Panc1 (cell line): ENCODE data around the gene DLG2. TPM values are rescaled to one million over a fixed set of nuclear protein-coding genes. Genes with fewer than 3 reads are reported as not detected.

Source experiments
- ATAC-seq: fragments of 200-7000 bp; cut with Tn5 transposase; 2 replicates; pipeline ENCODE4 v1.9.1; 2020; ENCODE audit warnings: mild to moderate bottlenecking, moderate library complexity
- BruUV-seq: library from RNA; stranded (reverse); fragments of 400-500 nt; replicated peaks from 2 replicates; lab custom pipeline; 2021; lab: Mats Ljungman, UMichigan
- CTCF ChIA-PET: fragments of 300-600 bp; sonication (Branson Sonifier 250); formaldehyde crosslinking; loops from one replicate; lab custom pipeline; 2022; ENCODE audit warnings: antibody characterized with exemption; lab: Charles Lee
- POLR2A ChIA-PET: fragments of 300-600 bp; sonication (Branson Sonifier 250); formaldehyde crosslinking; loops from one replicate; lab custom pipeline; 2022; ENCODE audit warnings: antibody characterized with exemption; lab: Charles Lee
- DNase-seq: peaks from one replicate; pipeline ENCODE4 v3.0.0-alpha.2; 2010; ENCODE audit warnings: low read depth, low spot score
- H3K27ac ChIP-seq: 2 replicates; pipeline ENCODE4 v1.5.1; 2011; ENCODE audit warnings: mild to moderate bottlenecking, low read length, inconsistent platforms
- H3K27me3 ChIP-seq: fragments of 200-500 bp; sonication (Bioruptor generic); 2 replicates; pipeline ENCODE4 v1.6.0; 2014; ENCODE audit warnings: low read length, inconsistent platforms; ENCODE audit not compliant: control insufficient read depth, insufficient read depth
- H3K36me3 ChIP-seq: fragments of 200-500 bp; sonication (Bioruptor generic); 2 replicates; pipeline ENCODE4 v1.5.1; 2014; ENCODE audit warnings: inconsistent platforms, mild to moderate bottlenecking, low read length, moderate library complexity; ENCODE audit not compliant: control insufficient read depth, insufficient read depth
- H3K4me1 ChIP-seq: 2 replicates; pipeline ENCODE4 v1.5.1; 2011; ENCODE audit warnings: inconsistent platforms, mild to moderate bottlenecking, low read length, moderate library complexity; ENCODE audit not compliant: control insufficient read depth, insufficient read depth
- H3K4me3 ChIP-seq, 2 experiments: 2 replicates each; pipeline ENCODE4 v1.5.1; 2011 to 2012; ENCODE audit warnings: low read depth in 2 of 2, low read length in 2 of 2, mild to moderate bottlenecking in 2 of 2, inconsistent platforms in 1 of 2, moderate library complexity in 1 of 2
- H3K9me3 ChIP-seq: fragments of 200-500 bp; sonication (Bioruptor generic); 2 replicates; pipeline ENCODE4 v1.5.1; 2014; ENCODE audit warnings: low read depth, mild to moderate bottlenecking, inconsistent platforms, low read length, moderate library complexity; ENCODE audit not compliant: control insufficient read depth, insufficient read depth
- POLR2AphosphoS5 ChIP-seq: IDR thresholded peaks from 2 replicates; pipeline ENCODE4 v1.6.1; 2012; ENCODE audit warnings: mild to moderate bottlenecking, low read depth, low read length, moderate library complexity
- SIN3A ChIP-seq: IDR thresholded peaks from 2 replicates; pipeline ENCODE4 v1.6.1; 2012; ENCODE audit warnings: low read depth, mild to moderate bottlenecking, low read length, moderate library complexity, borderline replicate concordance; ENCODE audit not compliant: insufficient read depth
- TCF7L2 ChIP-seq: IDR thresholded peaks from 2 replicates; pipeline ENCODE4 v1.6.1; 2011; ENCODE audit warnings: mild to moderate bottlenecking, low read depth, low read length, inconsistent platforms
- in situ Hi-C: cut with HindIII; loops from 2 replicates; pipeline ENCODE4 v1.10.0; 2016; ENCODE audit warnings: low sequenced_read_pairs, low pct_unique_long_range_greater_than_20kb
- intact Hi-C: fragments of 100-400 bp; cut with micrococcal nuclease; formaldehyde crosslinking; loops from one replicate; pipeline ENCODE4 v1.10.0; 2022; ENCODE audit not compliant: unreplicated experiment
- total RNA-seq: library from RNA; stranded (reverse); gene quantifications from one replicate; pipeline ENCODE4 v1.2.1, GENCODE V29; 2021; ENCODE audit not compliant: unreplicated experiment
- TF ChIP-seq, protein P1 (sequence below), 2 experiments: IDR thresholded peaks; 2 replicates each; pipeline ENCODE4 v1.6.1; 2011 to 2012; ENCODE audit warnings: low read depth in 2 of 2, control low read depth in 1 of 2, low read length in 1 of 2, mild to moderate bottlenecking in 1 of 2, moderate library complexity in 1 of 2; ENCODE audit not compliant: insufficient read depth in 1 of 2
- TF ChIP-seq, protein P2 (sequence below): fragments of 450-650 bp; IDR thresholded peaks from 2 replicates; pipeline ENCODE4 v1.5.1; 2017; ENCODE audit warnings: mild to moderate bottlenecking

DLG2 gene
- total RNA-seq, 1 experiment from 2014 or later: 4.2 TPM

DNA sequence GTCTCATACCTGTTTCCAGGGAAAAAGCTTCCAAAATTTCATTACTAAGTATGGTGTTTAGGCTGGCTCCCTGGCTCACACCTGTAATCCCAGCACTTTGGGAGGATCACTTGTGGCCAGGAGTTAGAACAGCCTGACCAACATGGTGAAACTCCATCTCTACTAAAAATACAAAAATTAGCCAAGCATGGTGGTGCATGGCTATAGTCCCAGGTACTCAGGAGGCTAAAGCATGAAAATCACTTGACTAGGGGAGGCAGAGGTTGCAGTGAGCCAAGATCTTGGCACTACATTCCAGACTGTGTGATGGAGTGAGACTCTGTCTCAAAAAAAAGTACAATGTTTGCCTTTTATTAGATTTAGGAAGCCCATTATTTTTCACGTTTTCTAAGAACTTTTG is 2009.5 kb downstream of the DLG2 start:
- ChIA-PET CTCF (no interaction called here), POLR2A (no interaction called here)
- TF ChIP-seq TCF7L2 (no peak), SIN3A (no peak), POLR2AphosphoS5 (no peak)
- TF ChIP-seq, protein P1, sequence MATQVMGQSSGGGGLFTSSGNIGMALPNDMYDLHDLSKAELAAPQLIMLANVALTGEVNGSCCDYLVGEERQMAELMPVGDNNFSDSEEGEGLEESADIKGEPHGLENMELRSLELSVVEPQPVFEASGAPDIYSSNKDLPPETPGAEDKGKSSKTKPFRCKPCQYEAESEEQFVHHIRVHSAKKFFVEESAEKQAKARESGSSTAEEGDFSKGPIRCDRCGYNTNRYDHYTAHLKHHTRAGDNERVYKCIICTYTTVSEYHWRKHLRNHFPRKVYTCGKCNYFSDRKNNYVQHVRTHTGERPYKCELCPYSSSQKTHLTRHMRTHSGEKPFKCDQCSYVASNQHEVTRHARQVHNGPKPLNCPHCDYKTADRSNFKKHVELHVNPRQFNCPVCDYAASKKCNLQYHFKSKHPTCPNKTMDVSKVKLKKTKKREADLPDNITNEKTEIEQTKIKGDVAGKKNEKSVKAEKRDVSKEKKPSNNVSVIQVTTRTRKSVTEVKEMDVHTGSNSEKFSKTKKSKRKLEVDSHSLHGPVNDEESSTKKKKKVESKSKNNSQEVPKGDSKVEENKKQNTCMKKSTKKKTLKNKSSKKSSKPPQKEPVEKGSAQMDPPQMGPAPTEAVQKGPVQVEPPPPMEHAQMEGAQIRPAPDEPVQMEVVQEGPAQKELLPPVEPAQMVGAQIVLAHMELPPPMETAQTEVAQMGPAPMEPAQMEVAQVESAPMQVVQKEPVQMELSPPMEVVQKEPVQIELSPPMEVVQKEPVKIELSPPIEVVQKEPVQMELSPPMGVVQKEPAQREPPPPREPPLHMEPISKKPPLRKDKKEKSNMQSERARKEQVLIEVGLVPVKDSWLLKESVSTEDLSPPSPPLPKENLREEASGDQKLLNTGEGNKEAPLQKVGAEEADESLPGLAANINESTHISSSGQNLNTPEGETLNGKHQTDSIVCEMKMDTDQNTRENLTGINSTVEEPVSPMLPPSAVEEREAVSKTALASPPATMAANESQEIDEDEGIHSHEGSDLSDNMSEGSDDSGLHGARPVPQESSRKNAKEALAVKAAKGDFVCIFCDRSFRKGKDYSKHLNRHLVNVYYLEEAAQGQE (IDR thresholded peaks at IDR 0.05; ENCODE audit: insufficient read depth in 1 of 2, low read depth in 2 of 2, low read length in 1 of 2): no peak
- TF ChIP-seq, protein P2, sequence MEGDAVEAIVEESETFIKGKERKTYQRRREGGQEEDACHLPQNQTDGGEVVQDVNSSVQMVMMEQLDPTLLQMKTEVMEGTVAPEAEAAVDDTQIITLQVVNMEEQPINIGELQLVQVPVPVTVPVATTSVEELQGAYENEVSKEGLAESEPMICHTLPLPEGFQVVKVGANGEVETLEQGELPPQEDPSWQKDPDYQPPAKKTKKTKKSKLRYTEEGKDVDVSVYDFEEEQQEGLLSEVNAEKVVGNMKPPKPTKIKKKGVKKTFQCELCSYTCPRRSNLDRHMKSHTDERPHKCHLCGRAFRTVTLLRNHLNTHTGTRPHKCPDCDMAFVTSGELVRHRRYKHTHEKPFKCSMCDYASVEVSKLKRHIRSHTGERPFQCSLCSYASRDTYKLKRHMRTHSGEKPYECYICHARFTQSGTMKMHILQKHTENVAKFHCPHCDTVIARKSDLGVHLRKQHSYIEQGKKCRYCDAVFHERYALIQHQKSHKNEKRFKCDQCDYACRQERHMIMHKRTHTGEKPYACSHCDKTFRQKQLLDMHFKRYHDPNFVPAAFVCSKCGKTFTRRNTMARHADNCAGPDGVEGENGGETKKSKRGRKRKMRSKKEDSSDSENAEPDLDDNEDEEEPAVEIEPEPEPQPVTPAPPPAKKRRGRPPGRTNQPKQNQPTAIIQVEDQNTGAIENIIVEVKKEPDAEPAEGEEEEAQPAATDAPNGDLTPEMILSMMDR: no peak
- no TSS peak for BruUV-seq
- ATAC-seq: no peak
- Histone ChIP-seq H3K27me3 (0 out of 2 replicates have a peak, but pooled peaks cover 5% of the 10 kb centered on the region), H3K9me3 (no peaks in the 10 kb centered on the region), H3K36me3 (no peaks in the 10 kb centered on the region), H3K27ac (no peak overlapping the region), H3K4me3 (no peak overlapping the region), H3K4me1 (no peaks in the 10 kb centered on the region)
- intact Hi-C loops: no loop called here
- no peak for DNase-seq
- in situ Hi-C loops: no loop called here

DNA sequence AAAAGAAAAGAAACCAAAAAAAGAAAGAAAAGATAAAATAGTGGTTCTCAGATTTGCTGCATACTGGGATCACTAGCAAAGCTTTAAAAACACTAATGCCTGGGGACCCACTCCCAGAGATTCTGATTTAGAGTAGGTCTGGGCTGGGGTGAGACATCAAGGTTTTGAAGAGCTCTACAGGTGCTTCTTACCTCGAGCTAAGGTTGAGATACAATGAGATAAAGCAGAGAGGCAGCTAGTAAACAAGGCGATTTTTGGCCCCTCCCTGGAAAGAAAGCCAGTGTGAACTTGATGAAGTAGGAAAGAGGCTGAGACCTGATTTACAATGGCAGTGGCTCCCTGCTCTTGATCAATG is 2013.4 kb downstream of the DLG2 start:
- in situ Hi-C loops (no loop called here), intact Hi-C loops (no loop called here)
- Histone ChIP-seq H3K27ac (no peak overlapping the region), H3K4me3 (no peak overlapping the region), H3K9me3 (no peaks in the 10 kb centered on the region), H3K36me3 (no peaks in the 10 kb centered on the region), H3K27me3 (0 out of 2 replicates have a peak, but pooled peaks cover 5% of the 10 kb centered on the region), H3K4me1 (no peaks in the 10 kb centered on the region)
- TF ChIP-seq, protein P2: no peak
- TF ChIP-seq, protein P1 (IDR thresholded peaks at IDR 0.05; ENCODE audit: insufficient read depth in 1 of 2, low read depth in 2 of 2, low read length in 1 of 2): no peak
- TF ChIP-seq POLR2AphosphoS5: no peak
- TF ChIP-seq SIN3A: no peak
- no peak for TF ChIP-seq TCF7L2
- DNase-seq: no peak
- ChIA-PET CTCF (no interaction called here), POLR2A (no interaction called here)
- ATAC-seq: no peak
- BruUV-seq: no TSS peak
